ENCODE data around the gene POLR1G. TPM values are rescaled to one million over a fixed set of nuclear protein-coding genes. Genes with fewer than 3 reads are reported as not detected.

The POLR1G gene
- total and polyA plus RNA-seq, 9 of the 15 experiments (the other 6 are each of a cell fraction or from before 2014, with no cell fraction given): 3.0 to 50.1 (median 27.4) TPM

DNA sequence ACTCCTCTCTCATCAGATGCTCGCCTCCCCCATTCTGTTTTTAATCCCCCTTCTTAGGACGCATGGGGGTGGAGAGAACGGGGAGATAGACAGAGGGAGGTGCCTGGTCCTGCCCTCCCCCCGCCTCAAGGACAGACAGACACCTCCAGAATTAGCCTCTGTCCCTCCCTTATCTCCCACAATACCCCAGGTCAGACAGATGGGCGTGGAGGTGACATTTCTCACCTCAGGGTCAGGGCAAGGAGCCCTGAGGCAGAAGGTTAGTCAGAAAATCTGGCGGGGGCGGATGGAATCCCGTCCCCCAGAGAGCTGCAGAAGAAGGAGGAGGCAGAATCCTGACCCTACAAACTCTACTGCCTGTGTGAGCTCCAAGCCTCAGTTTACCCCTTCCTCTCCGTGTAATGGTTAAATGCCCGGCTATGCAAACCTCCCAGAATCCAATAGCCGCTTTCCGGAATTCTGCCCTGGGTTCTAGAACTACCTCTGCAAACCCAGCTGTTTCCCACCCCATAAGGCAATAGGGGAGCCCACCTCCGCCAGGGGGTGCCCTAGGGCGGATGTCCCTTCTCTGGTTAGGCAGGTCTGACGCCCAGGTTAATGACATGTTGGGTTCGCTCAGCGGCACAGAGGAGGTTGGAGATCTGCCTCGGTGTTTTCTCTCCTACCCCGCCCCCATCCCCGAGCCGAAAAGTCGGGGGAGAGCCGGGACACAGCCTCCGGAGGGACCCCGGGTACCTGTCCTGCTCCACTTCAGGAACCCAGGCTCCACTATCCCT, 2.5 kb upstream of the POLR1G start (continued):
- TF ChIP-seq MYC (IDR thresholded peaks at IDR 0.05; ENCODE audit: low read depth, low read length) (peak; percentile 41; the same call in 1 of the 2 replicates), MYC (CRISPR knock-in tag; IDR thresholded peaks at IDR 0.05; ENCODE audit: borderline replicate concordance, low read depth) (no peak), LEF1 (IDR thresholded peaks at IDR 0.05) (peak; percentile 25; the same call in 1 of the 2 replicates), HDAC2 (IDR thresholded peaks at IDR 0.05) (peak; percentile 62; the same call in 1 of the 2 replicates), ZNF57 (CRISPR knock-in tag; IDR thresholded peaks at IDR 0.05) (no peak), ZNF408 (CRISPR knock-in tag; IDR thresholded peaks at IDR 0.05; ENCODE audit: low read depth) (no peak), KDM1A (IDR thresholded peaks at IDR 0.05) (peak; percentile 47 to 66; a peak in 3 of 4 replicates), ZNF764 (CRISPR knock-in tag; IDR thresholded peaks at IDR 0.05; ENCODE audit: low read depth) (0 out of 2 replicates have a peak, but pooled peaks have one; percentile 50), ATF7 (IDR thresholded peaks at IDR 0.05) (peak; percentile 51; the same call in 1 of the 2 replicates), CREM (IDR thresholded peaks at IDR 0.05; ENCODE audit: low read depth) (peak; percentile 24; the same call in 1 of the 2 replicates), CXXC5 (CRISPR knock-in tag; IDR thresholded peaks at IDR 0.05) (peak; percentile 33; the same call in 1 of the 2 replicates), ZNF143 (CRISPR knock-in tag; IDR thresholded peaks at IDR 0.05) (peak; percentile 38; the same call in 1 of the 2 replicates)
- TF ChIP-seq, protein P1, sequence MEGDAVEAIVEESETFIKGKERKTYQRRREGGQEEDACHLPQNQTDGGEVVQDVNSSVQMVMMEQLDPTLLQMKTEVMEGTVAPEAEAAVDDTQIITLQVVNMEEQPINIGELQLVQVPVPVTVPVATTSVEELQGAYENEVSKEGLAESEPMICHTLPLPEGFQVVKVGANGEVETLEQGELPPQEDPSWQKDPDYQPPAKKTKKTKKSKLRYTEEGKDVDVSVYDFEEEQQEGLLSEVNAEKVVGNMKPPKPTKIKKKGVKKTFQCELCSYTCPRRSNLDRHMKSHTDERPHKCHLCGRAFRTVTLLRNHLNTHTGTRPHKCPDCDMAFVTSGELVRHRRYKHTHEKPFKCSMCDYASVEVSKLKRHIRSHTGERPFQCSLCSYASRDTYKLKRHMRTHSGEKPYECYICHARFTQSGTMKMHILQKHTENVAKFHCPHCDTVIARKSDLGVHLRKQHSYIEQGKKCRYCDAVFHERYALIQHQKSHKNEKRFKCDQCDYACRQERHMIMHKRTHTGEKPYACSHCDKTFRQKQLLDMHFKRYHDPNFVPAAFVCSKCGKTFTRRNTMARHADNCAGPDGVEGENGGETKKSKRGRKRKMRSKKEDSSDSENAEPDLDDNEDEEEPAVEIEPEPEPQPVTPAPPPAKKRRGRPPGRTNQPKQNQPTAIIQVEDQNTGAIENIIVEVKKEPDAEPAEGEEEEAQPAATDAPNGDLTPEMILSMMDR (IDR thresholded peaks at IDR 0.05 in 2 of 3, conservative IDR thresholded peaks at IDR 0.05 in 1 of 3; ENCODE audit: insufficient read depth in 2 of 3, low read depth in 1 of 3, low read length in 3 of 3): peak; percentile 74 to 86 (median 80)
- TF ChIP-seq, protein P2, sequence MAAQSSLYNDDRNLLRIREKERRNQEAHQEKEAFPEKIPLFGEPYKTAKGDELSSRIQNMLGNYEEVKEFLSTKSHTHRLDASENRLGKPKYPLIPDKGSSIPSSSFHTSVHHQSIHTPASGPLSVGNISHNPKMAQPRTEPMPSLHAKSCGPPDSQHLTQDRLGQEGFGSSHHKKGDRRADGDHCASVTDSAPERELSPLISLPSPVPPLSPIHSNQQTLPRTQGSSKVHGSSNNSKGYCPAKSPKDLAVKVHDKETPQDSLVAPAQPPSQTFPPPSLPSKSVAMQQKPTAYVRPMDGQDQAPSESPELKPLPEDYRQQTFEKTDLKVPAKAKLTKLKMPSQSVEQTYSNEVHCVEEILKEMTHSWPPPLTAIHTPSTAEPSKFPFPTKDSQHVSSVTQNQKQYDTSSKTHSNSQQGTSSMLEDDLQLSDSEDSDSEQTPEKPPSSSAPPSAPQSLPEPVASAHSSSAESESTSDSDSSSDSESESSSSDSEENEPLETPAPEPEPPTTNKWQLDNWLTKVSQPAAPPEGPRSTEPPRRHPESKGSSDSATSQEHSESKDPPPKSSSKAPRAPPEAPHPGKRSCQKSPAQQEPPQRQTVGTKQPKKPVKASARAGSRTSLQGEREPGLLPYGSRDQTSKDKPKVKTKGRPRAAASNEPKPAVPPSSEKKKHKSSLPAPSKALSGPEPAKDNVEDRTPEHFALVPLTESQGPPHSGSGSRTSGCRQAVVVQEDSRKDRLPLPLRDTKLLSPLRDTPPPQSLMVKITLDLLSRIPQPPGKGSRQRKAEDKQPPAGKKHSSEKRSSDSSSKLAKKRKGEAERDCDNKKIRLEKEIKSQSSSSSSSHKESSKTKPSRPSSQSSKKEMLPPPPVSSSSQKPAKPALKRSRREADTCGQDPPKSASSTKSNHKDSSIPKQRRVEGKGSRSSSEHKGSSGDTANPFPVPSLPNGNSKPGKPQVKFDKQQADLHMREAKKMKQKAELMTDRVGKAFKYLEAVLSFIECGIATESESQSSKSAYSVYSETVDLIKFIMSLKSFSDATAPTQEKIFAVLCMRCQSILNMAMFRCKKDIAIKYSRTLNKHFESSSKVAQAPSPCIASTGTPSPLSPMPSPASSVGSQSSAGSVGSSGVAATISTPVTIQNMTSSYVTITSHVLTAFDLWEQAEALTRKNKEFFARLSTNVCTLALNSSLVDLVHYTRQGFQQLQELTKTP (IDR thresholded peaks at IDR 0.05; ENCODE audit: low read depth in 1 of 2, partially characterized antibody in 2 of 2): peak in 1 of 2 experiments; percentile 28
- TF ChIP-seq, protein P3, sequence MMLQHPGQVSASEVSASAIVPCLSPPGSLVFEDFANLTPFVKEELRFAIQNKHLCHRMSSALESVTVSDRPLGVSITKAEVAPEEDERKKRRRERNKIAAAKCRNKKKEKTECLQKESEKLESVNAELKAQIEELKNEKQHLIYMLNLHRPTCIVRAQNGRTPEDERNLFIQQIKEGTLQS (IDR thresholded peaks at IDR 0.05): 0 out of 2 replicates have a peak, but pooled peaks have one; percentile 4
- TF ChIP-seq, protein P3 (CRISPR knock-in tag; conservative IDR thresholded peaks at IDR 0.05): no peak
- TF ChIP-seq, protein P4, sequence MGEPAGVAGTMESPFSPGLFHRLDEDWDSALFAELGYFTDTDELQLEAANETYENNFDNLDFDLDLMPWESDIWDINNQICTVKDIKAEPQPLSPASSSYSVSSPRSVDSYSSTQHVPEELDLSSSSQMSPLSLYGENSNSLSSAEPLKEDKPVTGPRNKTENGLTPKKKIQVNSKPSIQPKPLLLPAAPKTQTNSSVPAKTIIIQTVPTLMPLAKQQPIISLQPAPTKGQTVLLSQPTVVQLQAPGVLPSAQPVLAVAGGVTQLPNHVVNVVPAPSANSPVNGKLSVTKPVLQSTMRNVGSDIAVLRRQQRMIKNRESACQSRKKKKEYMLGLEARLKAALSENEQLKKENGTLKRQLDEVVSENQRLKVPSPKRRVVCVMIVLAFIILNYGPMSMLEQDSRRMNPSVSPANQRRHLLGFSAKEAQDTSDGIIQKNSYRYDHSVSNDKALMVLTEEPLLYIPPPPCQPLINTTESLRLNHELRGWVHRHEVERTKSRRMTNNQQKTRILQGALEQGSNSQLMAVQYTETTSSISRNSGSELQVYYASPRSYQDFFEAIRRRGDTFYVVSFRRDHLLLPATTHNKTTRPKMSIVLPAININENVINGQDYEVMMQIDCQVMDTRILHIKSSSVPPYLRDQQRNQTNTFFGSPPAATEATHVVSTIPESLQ (CRISPR knock-in tag; IDR thresholded peaks at IDR 0.05): no peak
- TF ChIP-seq, protein P5, sequence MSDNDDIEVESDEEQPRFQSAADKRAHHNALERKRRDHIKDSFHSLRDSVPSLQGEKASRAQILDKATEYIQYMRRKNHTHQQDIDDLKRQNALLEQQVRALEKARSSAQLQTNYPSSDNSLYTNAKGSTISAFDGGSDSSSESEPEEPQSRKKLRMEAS (CRISPR knock-in tag; IDR thresholded peaks at IDR 0.05): 0 out of 2 replicates have a peak, but pooled peaks have one; percentile 34

Measured in K562 (cell line).